GM18511 (cell line): ENCODE data around the gene GPR68.
"Not testable (repeated sequence)": the region's sequence is repeated elsewhere in the genome, so short reads cannot be mapped to it uniquely, and the experiment has no call there.

Experiments used
- ATAC-seq: cut with Tn5 transposase; IDR thresholded peaks from one replicate; pipeline ENCODE4 v1.9.1; 2021; ENCODE audit warnings: mild to moderate bottlenecking, moderate library complexity; ENCODE audit not compliant: unreplicated experiment

GPR68 gene

GRCh38 chr14:91230397-91231035 lies 14.0 kb downstream of the GPR68 start:
- ATAC-seq: no peak

- peak; percentile 72 for ATAC-seq
Measured at GRCh38 chr14:91229743-91230200, 14.7 kb downstream of the GPR68 start.

GRCh38 chr14:91229005-91229382 lies 15.5 kb downstream of the GPR68 start:
- no peak for ATAC-seq

GRCh38 chr14:91228112-91229004 lies 16.1 kb downstream of the GPR68 start:
- peak; percentile 87 for ATAC-seq

- ATAC-seq: no peak
Measured at GRCh38 chr14:91227183-91227628, 17.3 kb downstream of the GPR68 start.

GRCh38 chr14:91226360-91226759 lies 18.1 kb downstream of the GPR68 start:
- not testable (repeated sequence) for ATAC-seq

GRCh38 chr14:91225025-91225424 lies 19.5 kb downstream of the GPR68 start:
- no peak for ATAC-seq

GRCh38 chr14:91223028-91223783 lies 21.3 kb downstream of the GPR68 start:
- ATAC-seq: no peak

GRCh38 chr14:91221270-91221669 lies 23.2 kb downstream of the GPR68 start:
- no peak for ATAC-seq

GRCh38 chr14:91220581-91221000 lies 23.9 kb downstream of the GPR68 start:
- ATAC-seq: no peak

- no peak for ATAC-seq
Measured at GRCh38 chr14:91219517-91220389, 24.8 kb downstream of the GPR68 start.

- ATAC-seq: no peak
Measured at GRCh38 chr14:91218014-91218413, 26.5 kb downstream of the GPR68 start.

- ATAC-seq: no peak
Measured at GRCh38 chr14:91216731-91217226, 27.7 kb downstream of the GPR68 start.

- no peak for ATAC-seq
Measured at GRCh38 chr14:91215381-91215780, 29.1 kb downstream of the GPR68 start.

- ATAC-seq: no peak
Measured at GRCh38 chr14:91214306-91214705, 30.2 kb downstream of the GPR68 start.

- no peak for ATAC-seq
Measured at GRCh38 chr14:91211017-91211416, 33.5 kb downstream of the GPR68 start.

- no peak for ATAC-seq
Measured at GRCh38 chr14:91207008-91207407, 37.5 kb downstream of the GPR68 start.

- ATAC-seq: no peak
Measured at GRCh38 chr14:91205459-91205858, 39.0 kb downstream of the GPR68 start.

GRCh38 chr14:91204657-91205056 lies 39.8 kb downstream of the GPR68 start:
- no peak for ATAC-seq
